Neural cell (in vitro differentiated cells): Measurements from ENCODE around the gene PRR12.

ENCODE experiments used
- CTCF ChIP-seq: fragments of 450-650 bp; IDR thresholded peaks from 2 replicates; pipeline ENCODE4 v1.5.1; 2014; ENCODE audit warnings: antibody characterized with exemption, mild to moderate bottlenecking, moderate library complexity; ENCODE audit not compliant: poor library complexity, severe bottlenecking
- EZH2 ChIP-seq: fragments of 200-600, 300-800 bp; shearing (Covaris generic), sonication (generic); IDR thresholded peaks from 2 replicates; pipeline ENCODE4 v1.6.1; 2014; ENCODE audit warnings: antibody characterized with exemption, low read length, borderline replicate concordance, mild to moderate bottlenecking; ENCODE audit not compliant: insufficient read depth, poor library complexity, severe bottlenecking
- MXI1 ChIP-seq: fragments of 450-650 bp; conservative IDR thresholded peaks from 2 replicates; pipeline ENCODE4 v1.6.1; 2014; ENCODE audit warnings: antibody characterized with exemption, mild to moderate bottlenecking; ENCODE audit not compliant: poor library complexity, severe bottlenecking
- POLR2AphosphoS5 ChIP-seq: IDR thresholded peaks from 2 replicates; pipeline ENCODE4 v1.6.1; 2012
- RAD21 ChIP-seq: fragments of 450-650 bp; conservative IDR thresholded peaks from 2 replicates; pipeline ENCODE4 v1.6.1; 2014; ENCODE audit warnings: antibody characterized with exemption, mild to moderate bottlenecking, moderate library complexity
- REST ChIP-seq: IDR thresholded peaks from 2 replicates; pipeline ENCODE4 v1.6.1; 2012; ENCODE audit warnings: borderline replicate concordance

DNA sequence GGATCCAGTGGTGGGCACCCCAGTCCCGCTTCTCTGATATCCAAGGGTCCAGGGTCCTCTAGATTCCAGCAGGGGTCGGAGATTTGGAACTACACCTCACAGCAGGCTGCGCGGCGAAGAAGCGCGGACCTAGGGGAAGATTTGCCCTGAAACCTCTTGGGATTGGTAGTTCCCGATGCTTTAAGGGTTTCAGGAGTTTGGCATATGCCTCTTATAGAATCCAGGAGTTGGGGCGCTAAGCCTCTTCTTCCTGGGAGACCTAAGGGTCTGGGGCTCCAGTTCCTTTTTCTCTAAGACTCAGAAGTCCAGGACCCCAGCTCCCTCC is 75.1 kb downstream of the PRR12 start:
- TF ChIP-seq CTCF (no peak), MXI1 (no peak), POLR2AphosphoS5 (no peak), RAD21 (no peak), EZH2 (no peak), REST (no peak)
